ENCODE results near the gene MTMR2. TPM values are rescaled to one million over a fixed set of nuclear protein-coding genes. Genes with fewer than 3 reads are reported as not detected.

The MTMR2 gene
- total and polyA plus RNA-seq, 2 donors (not counting 3 experiments of a cell fraction or from before 2014, with no cell fraction given): 19.5 to 49.5 TPM

DNA sequence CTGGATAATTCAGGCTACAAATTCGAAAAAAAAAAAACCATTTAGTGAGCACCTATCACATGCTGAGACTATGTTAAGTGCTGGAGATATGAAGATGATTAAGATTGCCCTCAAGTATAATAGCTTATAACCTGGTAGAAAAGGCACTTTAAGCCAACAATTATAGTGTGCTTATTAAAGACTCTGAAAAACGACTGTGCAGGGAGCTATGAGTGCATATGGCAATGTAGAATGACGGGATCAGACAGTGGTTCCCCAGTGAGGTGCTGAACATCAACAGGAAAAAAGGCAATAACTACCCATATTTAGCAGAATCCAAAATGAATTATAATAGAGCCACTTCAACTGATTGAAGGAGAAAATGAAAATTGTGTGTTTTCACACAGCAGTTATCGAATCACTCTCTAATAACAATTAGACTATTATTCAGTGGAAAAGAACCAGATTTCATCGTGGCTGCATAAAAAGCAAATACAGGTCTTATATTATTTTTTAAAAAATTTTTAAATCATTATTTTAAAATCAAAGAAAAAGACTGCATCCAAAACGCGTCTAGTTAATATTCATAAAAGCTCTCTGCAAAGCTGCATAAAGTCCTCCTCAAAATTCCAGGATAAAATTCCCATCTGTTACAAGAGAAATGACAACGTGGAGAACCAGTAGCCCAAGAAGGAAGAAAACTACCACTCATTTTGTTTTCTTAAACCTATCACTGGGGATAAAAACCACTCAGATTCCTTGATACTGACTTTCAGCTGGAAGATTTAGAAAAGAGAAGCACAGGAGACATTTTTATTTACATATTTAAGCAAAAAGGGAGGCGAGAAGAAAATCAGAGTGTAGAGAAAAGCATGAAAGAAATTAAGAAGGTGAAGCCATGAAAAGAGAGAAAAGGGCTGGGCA is 1.1 kb downstream of the MTMR2 start:
- BruUV-seq (replicated peaks): no TSS peak
- intact Hi-C loops (cut with micrococcal nuclease) (loop anchor here (5.0 kb wide), 1 partner anchor 305 kb away; no protein-coding TSS in a partner anchor), dilution Hi-C loops (cut with MboI; ENCODE audit: extremely low pct_ligation_motif_present, low sequenced_read_pairs) (no loop called here)
- Histone ChIP-seq H3K27ac (ENCODE audit: insufficient read depth, low read depth, low read length) (peak overlapping the region; percentile 75), H3K4me3 (replicated peaks in 1 of 3; ENCODE audit: insufficient read depth in 1 of 3, low read depth in 1 of 3, low read length in 3 of 3) (peak overlapping the region; percentile 92 to 99 (median 98)), H3K27me3 (ENCODE audit: control insufficient read depth in 2 of 2, insufficient read depth in 2 of 2, low read length in 2 of 2) (no peaks in the 10 kb centered on the region), H3K36me3 (ENCODE audit: control insufficient read depth in 2 of 2, extremely low read depth in 1 of 2, insufficient read depth in 2 of 2, low read length in 2 of 2) (no peaks in the 10 kb centered on the region), H3K9ac (replicated peaks; ENCODE audit: extremely low read depth, insufficient read depth, low read length) (peak overlapping the region; percentile 100), H4K20me1 (replicated peaks; ENCODE audit: control insufficient read depth, extremely low read depth, insufficient read depth, low read length) (no peaks in the 10 kb centered on the region), H2AFZ (ENCODE audit: low read depth, low read length) (peak overlapping the region; percentile 93), H3K9me3 (replicated peaks; ENCODE audit: control insufficient read depth, insufficient read depth, low read length) (no peaks in the 10 kb centered on the region), H3K4me1 (ENCODE audit: control insufficient read depth, extremely low read depth, insufficient read depth, low read length) (peaks cover 41% of the 10 kb centered on the region), H3K4me2 (ENCODE audit: insufficient read depth, low read length) (peak overlapping the region; percentile 95), H3K79me2 (ENCODE audit: control insufficient read depth, insufficient read depth, low read length) (peaks cover 60% of the 10 kb centered on the region), H3K9me1 (replicated peaks; ENCODE audit: control insufficient read depth, extremely low read depth, insufficient read depth, low read length) (no peaks in the 10 kb centered on the region)
- CTCF ChIA-PET: interaction anchor here (0.6 to 2.0 kb wide), 10 partner anchors 8 to 471 kb away, joined by 3 to 18 read pairs (median 4); partner anchors contain the start of gene MAML2
- TF ChIP-seq, protein P1, sequence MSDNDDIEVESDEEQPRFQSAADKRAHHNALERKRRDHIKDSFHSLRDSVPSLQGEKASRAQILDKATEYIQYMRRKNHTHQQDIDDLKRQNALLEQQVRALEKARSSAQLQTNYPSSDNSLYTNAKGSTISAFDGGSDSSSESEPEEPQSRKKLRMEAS (IDR thresholded peaks at IDR 0.05; ENCODE audit: insufficient read depth, insufficient read length): no peak
- TF ChIP-seq POLR2AphosphoS5 (IDR thresholded peaks at IDR 0.05; ENCODE audit: insufficient read depth, low read depth, low read length): no peak
- TF ChIP-seq, protein P2, sequence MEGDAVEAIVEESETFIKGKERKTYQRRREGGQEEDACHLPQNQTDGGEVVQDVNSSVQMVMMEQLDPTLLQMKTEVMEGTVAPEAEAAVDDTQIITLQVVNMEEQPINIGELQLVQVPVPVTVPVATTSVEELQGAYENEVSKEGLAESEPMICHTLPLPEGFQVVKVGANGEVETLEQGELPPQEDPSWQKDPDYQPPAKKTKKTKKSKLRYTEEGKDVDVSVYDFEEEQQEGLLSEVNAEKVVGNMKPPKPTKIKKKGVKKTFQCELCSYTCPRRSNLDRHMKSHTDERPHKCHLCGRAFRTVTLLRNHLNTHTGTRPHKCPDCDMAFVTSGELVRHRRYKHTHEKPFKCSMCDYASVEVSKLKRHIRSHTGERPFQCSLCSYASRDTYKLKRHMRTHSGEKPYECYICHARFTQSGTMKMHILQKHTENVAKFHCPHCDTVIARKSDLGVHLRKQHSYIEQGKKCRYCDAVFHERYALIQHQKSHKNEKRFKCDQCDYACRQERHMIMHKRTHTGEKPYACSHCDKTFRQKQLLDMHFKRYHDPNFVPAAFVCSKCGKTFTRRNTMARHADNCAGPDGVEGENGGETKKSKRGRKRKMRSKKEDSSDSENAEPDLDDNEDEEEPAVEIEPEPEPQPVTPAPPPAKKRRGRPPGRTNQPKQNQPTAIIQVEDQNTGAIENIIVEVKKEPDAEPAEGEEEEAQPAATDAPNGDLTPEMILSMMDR (IDR thresholded peaks at IDR 0.05; ENCODE audit: extremely low read depth in 1 of 2, insufficient read depth in 1 of 2, low read depth in 1 of 2, low read length in 2 of 2): no peak
- FAIRE-seq (no peak), DNase-seq (ENCODE audit: low read depth, low spot score) (peak; percentile 48)
- POLR2A ChIA-PET: interaction anchor here (1.1 kb wide), 1 partner anchor 19 kb away, joined by 3 read pairs; no protein-coding TSS in a partner anchor

All from endothelial cell of umbilical vein (primary cell).